Heart right ventricle (tissue), 16 donors: ENCODE measurements around the gene MATR3. TPM values are rescaled to one million over a fixed set of nuclear protein-coding genes. Genes with fewer than 3 reads are reported as not detected.

Experiments
- ATAC-seq, 8 donors: fragments of 200-7000 bp; cut with Tn5 transposase; one replicate each; pipeline ENCODE4 v1.9.1; 2020; ENCODE audit warnings: mild to moderate bottlenecking in 8 of 8, moderate library complexity in 8 of 8, moderate number of reproducible peaks in 1 of 8
- DNase-seq, 2 donors: peaks; one replicate each; pipeline ENCODE4 v3.0.0-alpha.2; 2020
- H3K27ac ChIP-seq, 10 donors: fragments of 200-600 bp; sonication (generic) in 2 of 10; one replicate each; pipeline versions ENCODE4 v1.5.0 to v1.8.0; 2020 to 2022; ENCODE audit warnings: mild to moderate bottlenecking in 3 of 10
- H3K27me3 ChIP-seq, 7 donors: fragments of 200-600 bp; one replicate each; pipeline ENCODE4 v1.8.0; 2021 to 2022; ENCODE audit warnings: mild to moderate bottlenecking in 2 of 7
- H3K36me3 ChIP-seq, 9 donors: fragments of 200-600 bp; sonication (generic) in 1 of 9; one replicate each; pipeline versions ENCODE4 v1.5.0 to v1.8.0; 2020 to 2022; ENCODE audit warnings: mild to moderate bottlenecking in 2 of 9
- H3K4me1 ChIP-seq, 9 donors: fragments of 200-600 bp; sonication (generic) in 1 of 9; one replicate each; pipeline versions ENCODE4 v1.5.0 to v1.8.0; 2020 to 2022; ENCODE audit warnings: mild to moderate bottlenecking in 4 of 9
- H3K4me3 ChIP-seq, 10 donors: fragments of 200-600 bp; sonication (generic) in 2 of 10; one replicate each; pipeline versions ENCODE4 v1.5.0 to v1.8.0; 2020 to 2022; ENCODE audit warnings: mild to moderate bottlenecking in 7 of 10, moderate library complexity in 2 of 10
- H3K9me3 ChIP-seq, 11 donors: fragments of 200-600 bp in 10 of 11; sonication (generic) in 2 of 11; one replicate each; pipeline versions ENCODE4 v1.5.0 to v1.8.0; 2013 to 2022; ENCODE audit warnings: mild to moderate bottlenecking in 2 of 11, control low read depth in 1 of 11, moderate library complexity in 1 of 11
- CTCF ChIP-seq, 9 donors: fragments of 200-600 bp; sonication (generic) in 2 of 9; IDR thresholded peaks; one replicate each; pipeline versions ENCODE4 v1.5.0 to v1.8.0; 2021 to 2022; ENCODE audit warnings: antibody characterized with exemption in 9 of 9, mild to moderate bottlenecking in 5 of 9, moderate library complexity in 1 of 9
- WGBS, 2 donors: extraction: QIAGEN DNeasy Blood & Tissue Kit; methylation state at CpG; one replicate each; pipeline ENCODE4 v1.1.7; 2013; ENCODE audit warnings: inconsistent platforms in 1 of 2; 5-methylcytosine and 5-hydroxymethylcytosine counted together
- intact Hi-C, 10 donors: fragments of 100-400 bp; cut with DNase I; formaldehyde crosslinking; loops; one replicate each; pipeline versions ENCODE4 v1.11.1 to v1.14.2; 2022
- polyA plus RNA-seq, 2 donors: library from polyadenylated mRNA; stranded (reverse); fragments of 200-250 nt; gene quantifications; one replicate each; pipeline ENCODE4 v1.2.3, GENCODE V29; 2013
- total RNA-seq, 10 donors: library from RNA; stranded (reverse); fragmentation: NEBNext Ultra II Directional in 3 of 10; extraction: Animal tissue kit (Norgen Biotek cat#: 25700) in 3 of 10; gene quantifications; one replicate each; pipeline versions ENCODE4 v1.2.1 to v1.2.4, GENCODE V29; 2021 to 2023
- donor health status: Arrhythmogenic right ventricular cardiomyopathy.
- donor health status: ischemic (EF 13 %, LVEDD 7.1; RV severe dilation, severe dysfunction).
- donor health status: healthy with polysubstance abuse.
- donor health status: DM: no; HTN: yes; CAD: no.
- donor health status: DM: no; HTN: no; CAD: no.
- donor health status: ischemic (EF 25% LVEDD 6.9; RV normal size, moderate dysfunction).
- donor health status: ischemic (EF 25% LVEDD 5.7; RV mildly dilated, moderate dysfunction).
- donor health status: healthy.
- donor health status: DM: yes; HTN: yes; CAD: no.
- donor health status: Ischemic cardiomyopathy.
- donor health status: ischemic (EF 35%, LVEDD 5.7; RV mildly dilated, moderate dysfunction).
- donor health status: nonischemic (EF 11% LVEDD 7.7; RV severe dilation, severe dysfunction).
- donor health status: DM: yes; HTN: yes; CAD: no.
- donor health status: PGD.
- donor health status: ischemic (EF 29% LVEDD 5.4; RV normal size, mild dysfunction).
- donor health status: nonischemic (EF 23%, LVEDD 6.1; RV moderate dilation, normal function).

MATR3 gene
- total and polyA plus RNA-seq, 12 donors, result 86.8 to 209 (median 167) TPM

DNA sequence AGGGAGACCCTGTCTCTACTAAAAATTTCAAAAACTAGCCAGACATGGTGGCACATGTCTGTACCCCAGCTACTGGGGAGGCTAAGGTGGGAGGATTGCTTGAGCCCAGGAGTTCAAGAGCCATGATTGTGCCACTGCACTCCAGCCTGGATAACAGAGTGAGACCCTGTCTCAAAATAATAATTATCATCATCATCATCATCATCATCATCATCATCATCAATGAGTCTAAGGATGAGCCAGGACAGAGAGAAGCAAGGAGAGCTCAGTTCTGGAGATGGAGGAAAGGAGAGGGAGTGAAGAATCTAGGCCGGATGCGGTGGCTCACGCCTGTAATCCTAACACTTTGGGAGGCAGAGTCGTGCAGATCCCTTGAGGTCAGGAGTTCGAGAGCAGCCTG is 36.7 kb upstream of the MATR3 start:
- intact Hi-C loops, result loop anchor here in 2 of 10 donors (5.0 to 10.0 kb wide), 2 partner anchors 165 to 622 kb away; no protein-coding TSS in a partner anchor
- WGBS, 2 donors, result 91 to 100% methylated on average over 5 of the region's 5 CpGs
- Histone ChIP-seq H3K4me3 (no peak overlapping the region), H3K9me3 (no peaks in the 10 kb centered on the region), H3K27me3 (no peaks in the 10 kb centered on the region), H3K4me1 (peaks cover 0 to 3% (median 0%) of the 10 kb centered on the region in 9 donors), H3K27ac (no peak overlapping the region), H3K36me3 (no peaks in the 10 kb centered on the region)
- ATAC-seq, result no peak
- DNase-seq, result no peak
- no peak for TF ChIP-seq CTCF (IDR thresholded peaks at IDR 0.05)

GRCh38 chr5:139262059-139262741 is 31.3 kb upstream of the MATR3 start:
- ATAC-seq (peak in 4 of 8 donors; percentile 12 to 58 (median 25)), DNase-seq (no peak)
- H3K36me3 ChIP-seq, result no peaks in the 10 kb centered on the region
- no peak overlapping the region for H3K4me3 ChIP-seq
- 61 to 74% methylated on average over 6 of the region's 6 CpGs for WGBS, 2 donors
- H3K4me1 ChIP-seq, result peaks cover 0 to 19% (median 12%) of the 10 kb centered on the region in 9 donors
- H3K27ac ChIP-seq, result peak overlapping the region in 8 of 10 donors; percentile 2 to 74 (median 42)
- no peak for TF ChIP-seq CTCF (IDR thresholded peaks at IDR 0.05)
- H3K9me3 ChIP-seq, result no peaks in the 10 kb centered on the region
- intact Hi-C loops, result loop anchor here (2.0 to 10.0 kb wide), 17 partner anchors 167 to 685 kb away; partner anchors contain the start of genes CTNNA1 (in 3 of the 10) and HSPA9 (in 3 of the 10)
- H3K27me3 ChIP-seq, result no peaks in the 10 kb centered on the region

- Histone ChIP-seq H3K27ac (peak overlapping the region in 7 of 10 donors; percentile 7 to 74 (median 63)), H3K27me3 (no peaks in the 10 kb centered on the region), H3K9me3 (no peaks in the 10 kb centered on the region), H3K36me3 (no peaks in the 10 kb centered on the region), H3K4me1 (peaks cover 3 to 23% (median 14%) of the 10 kb centered on the region in 9 donors), H3K4me3 (no peak overlapping the region)
- DNase-seq, result peak; percentile 85 to 89
- WGBS, 2 donors, result 26 to 31% methylated on average over 8 of the region's 8 CpGs
- intact Hi-C loops, result loop anchor here (2.0 to 10.0 kb wide), 17 partner anchors 168 to 686 kb away; partner anchors contain the start of genes CTNNA1 (in 3 of the 10) and HSPA9 (in 3 of the 10)
- peak; percentile 95 to 99 (median 99) for ATAC-seq
- peak; percentile 76 to 97 (median 92) for TF ChIP-seq CTCF (IDR thresholded peaks at IDR 0.05)
Observed at GRCh38 chr5:139262742-139263445, 30.6 kb upstream of the MATR3 start.

- ATAC-seq, result no peak
- intact Hi-C loops, result loop anchor here (2.0 to 10.0 kb wide), 17 partner anchors 169 to 686 kb away; partner anchors contain the start of genes CTNNA1 (in 3 of the 10) and HSPA9 (in 3 of the 10)
- TF ChIP-seq CTCF (IDR thresholded peaks at IDR 0.05), result no peak
- no peaks in the 10 kb centered on the region for H3K36me3 ChIP-seq
- 59 to 72% methylated on average over 1 of the region's 1 CpG for WGBS, 2 donors
- H3K9me3 ChIP-seq, result no peaks in the 10 kb centered on the region
- H3K4me3 ChIP-seq, result no peak overlapping the region
- H3K27ac ChIP-seq, result peak overlapping the region in 3 of 10 donors; percentile 63 to 74 (median 65)
- H3K4me1 ChIP-seq, result peaks cover 3 to 29% (median 20%) of the 10 kb centered on the region in 9 donors
- DNase-seq, result no peak
- H3K27me3 ChIP-seq, result no peaks in the 10 kb centered on the region
Observed at GRCh38 chr5:139263536-139263935, 30.0 kb upstream of the MATR3 start.
